ENCODE results near the gene ZNF805. TPM values are rescaled to one million over a fixed set of nuclear protein-coding genes. Genes with fewer than 3 reads are reported as not detected.

Gene ZNF805
- total and polyA plus RNA-seq, 2 of the 13 experiments (the other 11 are each of a cell fraction or from before 2014, with no cell fraction given), result 5.1 to 12.8 TPM

DNA sequence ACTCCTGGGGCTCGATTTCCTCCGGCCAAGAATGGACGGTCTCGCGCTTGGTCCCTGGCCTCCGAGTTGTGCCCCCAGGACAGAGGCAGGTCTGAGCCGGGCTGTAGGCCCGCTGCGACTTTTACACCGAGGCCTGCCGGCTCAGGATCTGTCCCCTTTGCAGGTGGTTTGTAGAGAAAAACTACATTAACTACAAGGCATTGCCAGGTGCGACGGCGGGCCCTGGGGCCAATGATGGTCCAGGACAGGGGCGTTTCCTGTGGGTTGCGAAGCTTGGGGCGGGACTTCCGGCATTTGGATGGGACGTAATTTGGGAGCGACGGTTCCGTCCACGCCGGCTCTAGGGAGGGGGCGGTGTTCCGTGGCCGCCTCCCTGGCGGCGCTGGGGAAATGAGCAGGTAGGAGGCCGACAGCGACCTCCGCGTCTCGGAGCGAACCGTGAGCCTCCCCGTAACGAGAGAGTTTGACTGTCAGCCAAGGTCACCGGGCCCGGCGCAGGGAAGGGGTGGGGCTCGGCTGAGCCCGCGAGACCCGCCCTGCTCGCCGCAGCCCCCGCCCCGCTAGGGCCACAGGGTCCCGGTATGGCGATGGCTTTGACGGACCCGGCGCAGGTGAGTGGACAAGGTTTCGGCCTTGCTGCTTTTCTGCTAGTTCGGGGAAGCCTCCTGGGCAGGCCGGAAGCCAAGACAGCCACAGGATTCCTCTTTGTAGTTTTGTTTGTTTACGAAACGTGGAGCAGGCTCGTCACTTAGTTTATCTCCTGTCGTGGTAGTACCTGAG, at the start of gene ZNF805 (continued):
- peak; percentile 37 for TF ChIP-seq XRCC5 (optimal IDR thresholded peaks at IDR 0.05; ENCODE audit: low read length)
- TF ChIP-seq ZNF562 (CRISPR knock-in tag; IDR thresholded peaks at IDR 0.05; ENCODE audit: borderline replicate concordance), result no peak
- no peak for TF ChIP-seq U2AF2 (IDR thresholded peaks at IDR 0.05; ENCODE audit: low read depth, low read length)
- TF ChIP-seq ZFP41 (CRISPR knock-in tag; IDR thresholded peaks at IDR 0.05; ENCODE audit: borderline replicate concordance), result no peak
- TF ChIP-seq ZNF136 (CRISPR knock-in tag; IDR thresholded peaks at IDR 0.05; ENCODE audit: low read depth), result 0 out of 2 replicates have a peak, but pooled peaks have one; percentile 28
- peak; percentile 91; the same call in 2 of the 3 replicates for TF ChIP-seq MXI1 (IDR thresholded peaks at IDR 0.05; ENCODE audit: borderline replicate concordance, low read depth, low read length)
- TF ChIP-seq RXRB (CRISPR knock-in tag; IDR thresholded peaks at IDR 0.05; ENCODE audit: borderline replicate concordance), result no peak; the same call in 1 of the 2 replicates
- peak; percentile 46; the same call in 1 of the 2 replicates for TF ChIP-seq ZNF232 (CRISPR knock-in tag; IDR thresholded peaks at IDR 0.05; ENCODE audit: borderline replicate concordance)
- no peak for TF ChIP-seq NKX3-1 (CRISPR knock-in tag; IDR thresholded peaks at IDR 0.05)
- TF ChIP-seq, protein P1, sequence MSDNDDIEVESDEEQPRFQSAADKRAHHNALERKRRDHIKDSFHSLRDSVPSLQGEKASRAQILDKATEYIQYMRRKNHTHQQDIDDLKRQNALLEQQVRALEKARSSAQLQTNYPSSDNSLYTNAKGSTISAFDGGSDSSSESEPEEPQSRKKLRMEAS (IDR thresholded peaks at IDR 0.05), result peak; percentile 90
- 0 out of 2 replicates have a peak, but pooled peaks have one; percentile 5 for TF ChIP-seq ZBTB20 (CRISPR knock-in tag; IDR thresholded peaks at IDR 0.05; ENCODE audit: borderline replicate concordance, low read depth)
- no peak; the same call in 1 of the 2 replicates for TF ChIP-seq FOSL2 (CRISPR knock-in tag; IDR thresholded peaks at IDR 0.05)
- peak; percentile 98 for TF ChIP-seq SAP130 (CRISPR knock-in tag; IDR thresholded peaks at IDR 0.05; ENCODE audit: low read depth)
- TF ChIP-seq MBNL3 (CRISPR knock-in tag; conservative IDR thresholded peaks at IDR 0.05), result no peak
- TF ChIP-seq PAF1 (CRISPR knock-in tag; IDR thresholded peaks at IDR 0.05), result no peak
- TF ChIP-seq ZNF333 (CRISPR knock-in tag; IDR thresholded peaks at IDR 0.05; ENCODE audit: borderline replicate concordance), result 0 out of 2 replicates have a peak, but pooled peaks have one; percentile 22
- peak; percentile 62 for TF ChIP-seq TEAD3 (CRISPR knock-in tag; optimal IDR thresholded peaks at IDR 0.05; ENCODE audit: borderline replicate concordance)
- peak; percentile 68 for TF ChIP-seq SMAD3 (CRISPR knock-in tag; IDR thresholded peaks at IDR 0.05)
- TF ChIP-seq TP53 (CRISPR knock-in tag; conservative IDR thresholded peaks at IDR 0.05), result 0 out of 2 replicates have a peak, but pooled peaks have one; percentile 30
- TF ChIP-seq ZKSCAN5 (CRISPR knock-in tag; IDR thresholded peaks at IDR 0.05), result no peak
- TF ChIP-seq, protein P2, sequence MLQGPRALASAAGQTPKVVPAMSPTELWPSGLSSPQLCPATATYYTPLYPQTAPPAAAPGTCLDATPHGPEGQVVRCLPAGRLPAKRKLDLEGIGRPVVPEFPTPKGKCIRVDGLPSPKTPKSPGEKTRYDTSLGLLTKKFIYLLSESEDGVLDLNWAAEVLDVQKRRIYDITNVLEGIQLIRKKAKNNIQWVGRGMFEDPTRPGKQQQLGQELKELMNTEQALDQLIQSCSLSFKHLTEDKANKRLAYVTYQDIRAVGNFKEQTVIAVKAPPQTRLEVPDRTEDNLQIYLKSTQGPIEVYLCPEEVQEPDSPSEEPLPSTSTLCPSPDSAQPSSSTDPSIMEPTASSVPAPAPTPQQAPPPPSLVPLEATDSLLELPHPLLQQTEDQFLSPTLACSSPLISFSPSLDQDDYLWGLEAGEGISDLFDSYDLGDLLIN (CRISPR knock-in tag; IDR thresholded peaks at IDR 0.05; ENCODE audit: borderline replicate concordance), result no peak
- TF ChIP-seq SOX5 (CRISPR knock-in tag; IDR thresholded peaks at IDR 0.05; ENCODE audit: borderline replicate concordance), result no peak
- TF ChIP-seq HMGA1 (CRISPR knock-in tag; conservative IDR thresholded peaks at IDR 0.05), result no peak
- peak; percentile 95 for TF ChIP-seq YEATS2 (CRISPR knock-in tag; IDR thresholded peaks at IDR 0.05; ENCODE audit: borderline replicate concordance)
- no peak for TF ChIP-seq ZNF251 (CRISPR knock-in tag; IDR thresholded peaks at IDR 0.05)
- no peak for TF ChIP-seq MAFK (conservative IDR thresholded peaks at IDR 0.05 in 1 of 2, IDR thresholded peaks at IDR 0.05 in 1 of 2; ENCODE audit: low read length in 2 of 2)

All from HepG2 (cell line).